ENCODE results near the gene ZYG11B.
"Not testable (repeated sequence)": the region's sequence is repeated elsewhere in the genome, so short reads cannot be mapped to it uniquely, and the experiment has no call there.

ZYG11B gene

GRCh38 chr1:52856026-52856425, 129.8 kb downstream of the ZYG11B start:
- DNase-seq = no peak

DNA sequence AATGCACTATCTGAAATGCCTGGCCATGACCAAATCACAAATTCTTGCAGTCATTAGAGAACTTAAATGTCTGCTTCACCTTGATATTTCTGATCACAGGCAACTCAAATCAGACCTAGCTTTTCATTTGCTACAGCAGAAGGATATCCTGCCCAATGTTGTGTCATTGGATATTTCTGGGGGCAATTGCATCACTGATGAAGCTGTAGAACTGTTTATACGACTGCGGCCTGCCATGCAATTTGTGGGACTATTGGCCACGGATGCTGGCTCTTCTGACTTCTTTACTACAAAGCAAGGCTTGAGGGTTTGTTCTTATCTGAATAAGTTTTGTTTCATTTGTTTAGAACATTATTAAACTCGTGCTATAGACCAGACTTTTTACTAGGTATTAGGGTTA, 131.2 kb downstream of the ZYG11B start:
- no peak for DNase-seq

DNA sequence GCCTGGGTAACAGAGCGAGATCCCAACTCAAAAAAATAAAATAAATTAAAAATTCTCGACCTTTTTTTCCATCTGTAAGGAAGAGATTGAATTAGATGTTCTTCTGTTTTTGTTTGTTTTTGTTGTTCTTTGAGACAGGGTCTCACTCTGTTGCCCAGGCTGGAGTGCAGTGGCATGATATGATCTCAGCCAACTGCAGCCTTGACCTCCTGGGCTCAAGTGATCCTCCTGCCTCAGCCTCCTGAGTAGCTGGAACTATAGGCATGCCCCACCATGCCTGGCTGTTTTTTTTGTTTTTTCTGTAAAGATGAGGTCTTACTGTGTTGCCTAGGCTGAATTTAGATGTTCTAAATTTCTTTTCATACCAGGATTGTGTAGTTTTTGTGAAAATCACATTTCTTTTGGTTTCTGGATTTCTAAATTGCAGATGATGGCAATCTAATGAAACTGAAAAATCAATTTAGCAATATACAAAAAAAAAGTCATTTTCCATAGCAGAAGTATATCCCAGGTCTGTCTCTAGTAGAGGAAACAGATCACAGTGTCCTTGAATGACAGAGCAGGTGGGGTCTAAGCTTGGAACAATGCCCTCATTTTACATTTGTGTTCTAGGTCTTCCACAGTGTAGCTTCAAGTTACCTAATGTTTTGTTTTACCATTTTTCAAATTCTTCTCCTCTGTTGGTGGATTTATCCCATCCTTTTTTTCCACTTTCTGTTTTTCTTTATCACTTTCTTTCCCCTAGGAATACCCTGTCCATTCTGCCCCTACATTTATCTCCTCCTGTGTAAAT, 136.6 kb downstream of the ZYG11B start:
- no peak for DNase-seq

- DNase-seq = no peak
These were observed 141.0 kb downstream of the ZYG11B start for GRCh38 chr1:52867087-52867863.

GRCh38 chr1:52869727-52870126, 143.5 kb downstream of the ZYG11B start:
- DNase-seq = not testable (repeated sequence)

- DNase-seq = no peak
These were observed 150.6 kb downstream of the ZYG11B start for GRCh38 chr1:52876843-52877242.

Data from activated CD4-positive, CD25-positive, alpha-beta regulatory T cell (primary cell).